Endothelial cell of umbilical vein (primary cell): ENCODE data around the gene WWC1.

Experiments
- EZH2 ChIP-seq: IDR thresholded peaks from 2 replicates; pipeline ENCODE4 v1.6.1; 2012; ENCODE audit warnings: borderline replicate concordance, low read depth, mild to moderate bottlenecking, moderate library complexity, low read length, inconsistent platforms; ENCODE audit not compliant: severe bottlenecking
- JUN ChIP-seq: IDR thresholded peaks from 2 replicates; pipeline ENCODE4 v1.6.1; 2011; ENCODE audit warnings: borderline replicate concordance, low read depth; ENCODE audit not compliant: insufficient read length, insufficient read depth
- TF ChIP-seq, protein P1 (sequence below), 2 donors: IDR thresholded peaks; 1 replicate in 1 of 2; 2 replicates in 1 of 2; pipeline ENCODE4 v1.5.1; 2011; ENCODE audit warnings: low read length in 2 of 2, mild to moderate bottlenecking in 2 of 2, moderate library complexity in 2 of 2, control low read depth in 1 of 2, inconsistent platforms in 1 of 2, low read depth in 1 of 2; ENCODE audit not compliant: insufficient read depth in 1 of 2; ENCODE audit errors: extremely low read depth in 1 of 2

GRCh38 chr5:168269937-168270330, 21.5 kb upstream of the WWC1 start:
- TF ChIP-seq JUN = no peak
- TF ChIP-seq, protein P1, sequence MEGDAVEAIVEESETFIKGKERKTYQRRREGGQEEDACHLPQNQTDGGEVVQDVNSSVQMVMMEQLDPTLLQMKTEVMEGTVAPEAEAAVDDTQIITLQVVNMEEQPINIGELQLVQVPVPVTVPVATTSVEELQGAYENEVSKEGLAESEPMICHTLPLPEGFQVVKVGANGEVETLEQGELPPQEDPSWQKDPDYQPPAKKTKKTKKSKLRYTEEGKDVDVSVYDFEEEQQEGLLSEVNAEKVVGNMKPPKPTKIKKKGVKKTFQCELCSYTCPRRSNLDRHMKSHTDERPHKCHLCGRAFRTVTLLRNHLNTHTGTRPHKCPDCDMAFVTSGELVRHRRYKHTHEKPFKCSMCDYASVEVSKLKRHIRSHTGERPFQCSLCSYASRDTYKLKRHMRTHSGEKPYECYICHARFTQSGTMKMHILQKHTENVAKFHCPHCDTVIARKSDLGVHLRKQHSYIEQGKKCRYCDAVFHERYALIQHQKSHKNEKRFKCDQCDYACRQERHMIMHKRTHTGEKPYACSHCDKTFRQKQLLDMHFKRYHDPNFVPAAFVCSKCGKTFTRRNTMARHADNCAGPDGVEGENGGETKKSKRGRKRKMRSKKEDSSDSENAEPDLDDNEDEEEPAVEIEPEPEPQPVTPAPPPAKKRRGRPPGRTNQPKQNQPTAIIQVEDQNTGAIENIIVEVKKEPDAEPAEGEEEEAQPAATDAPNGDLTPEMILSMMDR (IDR thresholded peaks at IDR 0.05; ENCODE audit: extremely low read depth in 1 of 2, insufficient read depth in 1 of 2, low read depth in 1 of 2, low read length in 2 of 2) = no peak
- no peak for TF ChIP-seq EZH2
